Upper lobe of right lung (tissue), 1 donor: Measurements from ENCODE around the gene CEP112. TPM values are rescaled to one million over a fixed set of nuclear protein-coding genes. Genes with fewer than 3 reads are reported as not detected.

Experiments
- ATAC-seq: fragments of 200-7000 bp; cut with Tn5 transposase; one replicate; pipeline ENCODE4 v1.9.1; 2020; ENCODE audit warnings: mild to moderate bottlenecking, moderate library complexity
- DNase-seq: peaks from one replicate; pipeline ENCODE4 v3.0.0-alpha.2; 2020
- H3K27ac ChIP-seq: fragments of 200-600 bp; one replicate; pipeline ENCODE4 v1.8.0; 2022
- H3K27me3 ChIP-seq: fragments of 200-600 bp; one replicate; pipeline ENCODE4 v1.8.0; 2022; ENCODE audit warnings: mild to moderate bottlenecking
- H3K36me3 ChIP-seq: fragments of 200-600 bp; one replicate; pipeline ENCODE4 v1.8.0; 2022
- H3K4me1 ChIP-seq: fragments of 200-600 bp; one replicate; pipeline ENCODE4 v1.8.0; 2022
- H3K4me3 ChIP-seq: fragments of 200-600 bp; one replicate; pipeline ENCODE4 v1.8.0; 2022; ENCODE audit warnings: mild to moderate bottlenecking
- H3K9me3 ChIP-seq: fragments of 200-600 bp; one replicate; pipeline ENCODE4 v1.8.0; 2022
- CTCF ChIP-seq: fragments of 200-600 bp; IDR thresholded peaks from one replicate; pipeline ENCODE4 v1.8.0; 2022; ENCODE audit warnings: antibody characterized with exemption
- intact Hi-C: fragments of 100-400 bp; cut with DNase I; formaldehyde crosslinking; loops from one replicate; pipeline ENCODE4 v1.11.0; 2022
- total RNA-seq: library from RNA; stranded (reverse); fragmentation: NEBNext Ultra II Directional; extraction: Animal tissue kit (Norgen Biotek cat#: 25700); gene quantifications from one replicate; pipeline ENCODE4 v1.2.1, GENCODE V29; 2021
- donor health status: DM: no; HTN: yes; CAD: no; lungs with severe emphysema.

CEP112 gene
- total RNA-seq, 1 donor from 2014 or later: 32.9 TPM

GRCh38 chr17:65730711-65731169, 461.2 kb downstream of the CEP112 start:
- peak; percentile 39 for ATAC-seq
- no peak for DNase-seq
- H3K4me1 ChIP-seq: no peaks in the 10 kb centered on the region
- H3K9me3 ChIP-seq: no peaks in the 10 kb centered on the region
- no peak overlapping the region for H3K4me3 ChIP-seq
- H3K27ac ChIP-seq: no peak overlapping the region
- H3K36me3 ChIP-seq: no peaks in the 10 kb centered on the region
- intact Hi-C loops: no loop called here
- no peaks in the 10 kb centered on the region for H3K27me3 ChIP-seq
- TF ChIP-seq CTCF: no peak

GRCh38 chr17:65729207-65729606, 462.7 kb downstream of the CEP112 start:
- H3K27me3 ChIP-seq: no peaks in the 10 kb centered on the region
- no peak overlapping the region for H3K27ac ChIP-seq
- no peak overlapping the region for H3K4me3 ChIP-seq
- H3K36me3 ChIP-seq: no peaks in the 10 kb centered on the region
- no peaks in the 10 kb centered on the region for H3K4me1 ChIP-seq
- intact Hi-C loops: no loop called here
- no peaks in the 10 kb centered on the region for H3K9me3 ChIP-seq
- no peak for ATAC-seq
- no peak for TF ChIP-seq CTCF
- DNase-seq: no peak

- ATAC-seq: no peak
- Histone ChIP-seq H3K27ac (no peak overlapping the region), H3K4me1 (no peaks in the 10 kb centered on the region), H3K27me3 (no peaks in the 10 kb centered on the region), H3K36me3 (no peaks in the 10 kb centered on the region), H3K9me3 (no peaks in the 10 kb centered on the region), H3K4me3 (no peak overlapping the region)
- no peak for DNase-seq
- intact Hi-C loops: no loop called here
- TF ChIP-seq CTCF: no peak
These were observed 464.1 kb downstream of the CEP112 start for GRCh38 chr17:65727832-65728231.

- intact Hi-C loops: no loop called here
- DNase-seq: no peak
- Histone ChIP-seq H3K4me3 (no peak overlapping the region), H3K9me3 (no peaks in the 10 kb centered on the region), H3K4me1 (no peaks in the 10 kb centered on the region), H3K27me3 (no peaks in the 10 kb centered on the region), H3K27ac (no peak overlapping the region), H3K36me3 (no peaks in the 10 kb centered on the region)
- no peak for TF ChIP-seq CTCF
- no peak for ATAC-seq
These were observed 464.7 kb downstream of the CEP112 start for GRCh38 chr17:65727246-65727645.

GRCh38 chr17:65723431-65724151, 468.3 kb downstream of the CEP112 start:
- Histone ChIP-seq H3K4me1 (no peaks in the 10 kb centered on the region), H3K27me3 (no peaks in the 10 kb centered on the region), H3K27ac (no peak overlapping the region), H3K9me3 (no peaks in the 10 kb centered on the region), H3K4me3 (no peak overlapping the region), H3K36me3 (no peaks in the 10 kb centered on the region)
- no peak for TF ChIP-seq CTCF
- DNase-seq (no peak), ATAC-seq (no peak)
- intact Hi-C loops: no loop called here

GRCh38 chr17:65718601-65719000, 473.3 kb downstream of the CEP112 start:
- no peaks in the 10 kb centered on the region for H3K36me3 ChIP-seq
- H3K27ac ChIP-seq: no peak overlapping the region
- H3K4me3 ChIP-seq: no peak overlapping the region
- TF ChIP-seq CTCF: no peak
- no peak for ATAC-seq
- no peaks in the 10 kb centered on the region for H3K9me3 ChIP-seq
- H3K27me3 ChIP-seq: no peaks in the 10 kb centered on the region
- H3K4me1 ChIP-seq: no peaks in the 10 kb centered on the region
- intact Hi-C loops: no loop called here
- no peak for DNase-seq
